ENCODE measurements around the gene KLHL3.

Gene KLHL3

DNA sequence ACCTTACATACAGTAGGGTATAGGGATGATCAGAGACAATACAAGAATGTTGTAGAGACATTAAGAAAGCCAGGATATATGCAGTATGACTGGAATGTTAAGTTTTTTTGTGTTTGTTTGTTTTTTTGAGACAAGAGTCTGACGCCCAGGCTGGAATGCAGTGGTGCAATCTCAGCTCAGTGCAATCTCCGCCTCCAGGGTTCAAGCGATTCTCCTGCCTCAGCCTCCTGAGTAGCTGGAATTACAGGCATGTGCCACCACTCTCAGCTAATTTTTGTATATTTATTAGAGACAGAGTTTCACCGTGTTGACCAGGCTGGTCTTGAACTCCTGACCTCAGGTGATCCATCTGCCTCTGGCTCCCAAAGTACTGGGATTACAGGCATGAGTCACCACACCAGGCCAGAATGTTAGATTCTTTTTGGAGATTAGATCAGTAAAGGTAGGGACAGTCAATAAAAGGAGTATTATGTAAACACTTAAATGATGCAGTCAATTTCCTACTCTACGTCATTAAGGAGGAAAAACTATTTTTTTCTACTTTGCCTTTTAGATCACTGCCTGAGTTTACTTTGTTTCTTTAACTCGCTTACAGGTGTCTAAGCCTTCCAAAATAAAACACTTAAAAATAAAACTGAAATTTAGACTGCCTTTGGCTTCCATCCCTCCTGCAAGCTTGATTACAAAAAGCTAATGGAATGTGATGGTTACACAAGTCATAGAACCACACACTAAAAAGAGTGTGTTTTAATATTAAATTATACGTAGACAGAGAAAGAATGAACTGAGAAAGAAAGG, 25.0 kb upstream of the KLHL3 start (continued):
- TF ChIP-seq, protein P1, sequence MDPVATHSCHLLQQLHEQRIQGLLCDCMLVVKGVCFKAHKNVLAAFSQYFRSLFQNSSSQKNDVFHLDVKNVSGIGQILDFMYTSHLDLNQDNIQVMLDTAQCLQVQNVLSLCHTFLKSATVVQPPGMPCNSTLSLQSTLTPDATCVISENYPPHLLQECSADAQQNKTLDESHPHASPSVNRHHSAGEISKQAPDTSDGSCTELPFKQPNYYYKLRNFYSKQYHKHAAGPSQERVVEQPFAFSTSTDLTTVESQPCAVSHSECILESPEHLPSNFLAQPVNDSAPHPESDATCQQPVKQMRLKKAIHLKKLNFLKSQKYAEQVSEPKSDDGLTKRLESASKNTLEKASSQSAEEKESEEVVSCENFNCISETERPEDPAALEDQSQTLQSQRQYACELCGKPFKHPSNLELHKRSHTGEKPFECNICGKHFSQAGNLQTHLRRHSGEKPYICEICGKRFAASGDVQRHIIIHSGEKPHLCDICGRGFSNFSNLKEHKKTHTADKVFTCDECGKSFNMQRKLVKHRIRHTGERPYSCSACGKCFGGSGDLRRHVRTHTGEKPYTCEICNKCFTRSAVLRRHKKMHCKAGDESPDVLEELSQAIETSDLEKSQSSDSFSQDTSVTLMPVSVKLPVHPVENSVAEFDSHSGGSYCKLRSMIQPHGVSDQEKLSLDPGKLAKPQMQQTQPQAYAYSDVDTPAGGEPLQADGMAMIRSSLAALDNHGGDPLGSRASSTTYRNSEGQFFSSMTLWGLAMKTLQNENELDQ (tag by site-specific recombination; IDR thresholded peaks at IDR 0.05; ENCODE audit: low read depth): no peak
- 0 out of 2 replicates have a peak, but pooled peaks have one; percentile 27 for TF ChIP-seq OSR2 (tag by site-specific recombination; IDR thresholded peaks at IDR 0.05)
- TF ChIP-seq ZNF776 (tag by site-specific recombination; IDR thresholded peaks at IDR 0.05; ENCODE audit: borderline replicate concordance): no peak
- no peak for TF ChIP-seq ZNF768 (tag by site-specific recombination; IDR thresholded peaks at IDR 0.05)
- peak; percentile 34; the same call in 1 of the 2 replicates for TF ChIP-seq ZBTB48 (tag by site-specific recombination; IDR thresholded peaks at IDR 0.05)
- TF ChIP-seq, protein P2, sequence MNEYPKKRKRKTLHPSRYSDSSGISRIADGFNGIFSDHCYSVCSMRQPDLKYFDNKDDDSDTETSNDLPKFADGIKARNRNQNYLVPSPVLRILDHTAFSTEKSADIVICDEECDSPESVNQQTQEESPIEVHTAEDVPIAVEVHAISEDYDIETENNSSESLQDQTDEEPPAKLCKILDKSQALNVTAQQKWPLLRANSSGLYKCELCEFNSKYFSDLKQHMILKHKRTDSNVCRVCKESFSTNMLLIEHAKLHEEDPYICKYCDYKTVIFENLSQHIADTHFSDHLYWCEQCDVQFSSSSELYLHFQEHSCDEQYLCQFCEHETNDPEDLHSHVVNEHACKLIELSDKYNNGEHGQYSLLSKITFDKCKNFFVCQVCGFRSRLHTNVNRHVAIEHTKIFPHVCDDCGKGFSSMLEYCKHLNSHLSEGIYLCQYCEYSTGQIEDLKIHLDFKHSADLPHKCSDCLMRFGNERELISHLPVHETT (tag by site-specific recombination; IDR thresholded peaks at IDR 0.05): peak; percentile 48; the same call in 1 of the 2 replicates
- TF ChIP-seq, protein P3, sequence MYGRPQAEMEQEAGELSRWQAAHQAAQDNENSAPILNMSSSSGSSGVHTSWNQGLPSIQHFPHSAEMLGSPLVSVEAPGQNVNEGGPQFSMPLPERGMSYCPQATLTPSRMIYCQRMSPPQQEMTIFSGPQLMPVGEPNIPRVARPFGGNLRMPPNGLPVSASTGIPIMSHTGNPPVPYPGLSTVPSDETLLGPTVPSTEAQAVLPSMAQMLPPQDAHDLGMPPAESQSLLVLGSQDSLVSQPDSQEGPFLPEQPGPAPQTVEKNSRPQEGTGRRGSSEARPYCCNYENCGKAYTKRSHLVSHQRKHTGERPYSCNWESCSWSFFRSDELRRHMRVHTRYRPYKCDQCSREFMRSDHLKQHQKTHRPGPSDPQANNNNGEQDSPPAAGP (tag by site-specific recombination; IDR thresholded peaks at IDR 0.05): peak; percentile 89
- TF ChIP-seq ZFHX2 (tag by site-specific recombination; conservative IDR thresholded peaks at IDR 0.05): no peak
- TF ChIP-seq ZNF529 (tag by site-specific recombination; IDR thresholded peaks at IDR 0.05; ENCODE audit: insufficient replicate concordance): peak; percentile 6
- TF ChIP-seq KLF10 (tag by site-specific recombination; IDR thresholded peaks at IDR 0.05): no peak
- TF ChIP-seq, protein P4, sequence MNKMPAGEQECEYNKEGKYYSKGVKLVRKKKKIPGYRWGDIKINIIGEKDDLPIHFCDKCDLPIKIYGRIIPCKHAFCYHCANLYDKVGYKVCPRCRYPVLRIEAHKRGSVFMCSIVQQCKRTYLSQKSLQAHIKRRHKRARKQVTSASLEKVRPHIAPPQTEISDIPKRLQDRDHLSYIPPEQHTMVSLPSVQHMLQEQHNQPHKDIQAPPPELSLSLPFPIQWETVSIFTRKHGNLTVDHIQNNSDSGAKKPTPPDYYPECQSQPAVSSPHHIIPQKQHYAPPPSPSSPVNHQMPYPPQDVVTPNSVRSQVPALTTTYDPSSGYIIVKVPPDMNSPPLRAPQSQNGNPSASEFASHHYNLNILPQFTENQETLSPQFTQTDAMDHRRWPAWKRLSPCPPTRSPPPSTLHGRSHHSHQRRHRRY (tag by site-specific recombination; IDR thresholded peaks at IDR 0.05): no peak
- TF ChIP-seq, protein P5, sequence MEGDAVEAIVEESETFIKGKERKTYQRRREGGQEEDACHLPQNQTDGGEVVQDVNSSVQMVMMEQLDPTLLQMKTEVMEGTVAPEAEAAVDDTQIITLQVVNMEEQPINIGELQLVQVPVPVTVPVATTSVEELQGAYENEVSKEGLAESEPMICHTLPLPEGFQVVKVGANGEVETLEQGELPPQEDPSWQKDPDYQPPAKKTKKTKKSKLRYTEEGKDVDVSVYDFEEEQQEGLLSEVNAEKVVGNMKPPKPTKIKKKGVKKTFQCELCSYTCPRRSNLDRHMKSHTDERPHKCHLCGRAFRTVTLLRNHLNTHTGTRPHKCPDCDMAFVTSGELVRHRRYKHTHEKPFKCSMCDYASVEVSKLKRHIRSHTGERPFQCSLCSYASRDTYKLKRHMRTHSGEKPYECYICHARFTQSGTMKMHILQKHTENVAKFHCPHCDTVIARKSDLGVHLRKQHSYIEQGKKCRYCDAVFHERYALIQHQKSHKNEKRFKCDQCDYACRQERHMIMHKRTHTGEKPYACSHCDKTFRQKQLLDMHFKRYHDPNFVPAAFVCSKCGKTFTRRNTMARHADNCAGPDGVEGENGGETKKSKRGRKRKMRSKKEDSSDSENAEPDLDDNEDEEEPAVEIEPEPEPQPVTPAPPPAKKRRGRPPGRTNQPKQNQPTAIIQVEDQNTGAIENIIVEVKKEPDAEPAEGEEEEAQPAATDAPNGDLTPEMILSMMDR (tag by site-specific recombination; IDR thresholded peaks at IDR 0.05): no peak

DNA sequence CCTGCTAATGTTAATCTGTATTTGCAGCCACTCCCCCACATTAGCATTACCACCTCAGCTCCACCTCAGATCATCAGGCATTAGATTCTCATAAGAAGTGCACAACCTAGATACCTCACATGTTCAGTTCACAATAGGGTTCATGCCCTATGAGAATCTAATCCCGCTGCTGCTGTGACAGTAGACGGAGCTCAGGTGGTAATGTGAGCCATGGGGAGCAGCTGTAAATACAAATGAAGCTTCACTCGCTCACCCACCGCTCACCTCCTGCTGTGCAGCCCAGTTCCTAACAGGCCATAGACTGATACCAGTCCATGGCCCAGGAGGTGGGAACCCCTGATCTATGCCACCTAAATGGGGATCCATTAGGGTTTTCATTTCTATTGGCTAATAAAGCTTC, 24.4 kb upstream of the KLHL3 start:
- CTCF ChIA-PET: interaction anchor here (1.0 to 3.1 kb wide), 3 partner anchors 13 to 18 kb away, joined by 3 to 22 read pairs (median 3); no protein-coding TSS in a partner anchor
- POLR2A ChIA-PET: no interaction called here
- TF ChIP-seq ZBTB20 (tag by site-specific recombination; IDR thresholded peaks at IDR 0.05) (no peak), ZNF549 (tag by site-specific recombination; IDR thresholded peaks at IDR 0.05) (peak; percentile 46; the same call in 1 of the 2 replicates), ZNF610 (tag by site-specific recombination; IDR thresholded peaks at IDR 0.05; ENCODE audit: borderline replicate concordance) (peak; percentile 99), ZNF626 (tag by site-specific recombination; IDR thresholded peaks at IDR 0.05) (no peak)

More for the DNA sequence above, 24.4 kb upstream of the KLHL3 start:
- Histone ChIP-seq H3K4me1 (ENCODE audit: control insufficient read depth, insufficient read depth, low read length) (no peaks in the 10 kb centered on the region), H3K27ac (ENCODE audit: extremely low read depth, low read depth, low read length) (no peak overlapping the region), H3K4me3 (ENCODE audit: low read depth, low read length) (no peak overlapping the region), H3K36me3 (ENCODE audit: control insufficient read depth in 2 of 2, insufficient read depth in 1 of 2, low read length in 2 of 2) (no peaks in the 10 kb centered on the region), H3K9me3 (ENCODE audit: control insufficient read depth, insufficient read depth, low read depth, low read length) (no peaks in the 10 kb centered on the region)
